Sigmoid colon (tissue), 7 donors: ENCODE data around the gene POLRMT. TPM values are rescaled to one million over a fixed set of nuclear protein-coding genes. Genes with fewer than 3 reads are reported as not detected.

Experiments
- DNase-seq: peaks from one replicate; pipeline ENCODE4 v3.0.0-alpha.2; 2019
- H3K27ac ChIP-seq, 4 donors: fragments of 200-600 bp; sonication (generic); one replicate each; pipeline ENCODE4 v1.5.1; 2016 to 2019; ENCODE audit warnings: mild to moderate bottlenecking in 1 of 4
- H3K27me3 ChIP-seq, 3 donors: fragments of 200-600 bp; sonication (generic); one replicate each; pipeline ENCODE4 v1.5.1; 2019; ENCODE audit warnings: mild to moderate bottlenecking in 1 of 3
- H3K36me3 ChIP-seq, 4 donors: fragments of 200-600 bp; sonication (generic); one replicate each; pipeline ENCODE4 v1.5.1; 2016 to 2019
- H3K4me1 ChIP-seq, 4 donors: fragments of 200-600 bp; sonication (generic); one replicate each; pipeline ENCODE4 v1.5.1; 2017 to 2019
- H3K4me3 ChIP-seq, 4 donors: fragments of 200-600 bp; sonication (generic); one replicate each; pipeline ENCODE4 v1.5.1; 2017 to 2019; ENCODE audit warnings: mild to moderate bottlenecking in 2 of 4, moderate library complexity in 1 of 4
- H3K9me3 ChIP-seq, 4 donors: fragments of 200-600 bp in 3 of 4; sonication (generic) in 3 of 4; one replicate each; pipeline versions ENCODE4 v1.5.1 to v1.6.1; 2013 to 2019
- EP300 ChIP-seq, 4 donors: sonication (generic); formaldehyde crosslinking; IDR thresholded peaks; one replicate each; pipeline ENCODE4 v1.6.1; 2017; ENCODE audit warnings: antibody characterized with exemption in 4 of 4
- POLR2A ChIP-seq, 2 donors: fragments of 450-650 bp; IDR thresholded peaks; one replicate each; pipeline ENCODE4 v1.6.1; 2016; ENCODE audit warnings: antibody characterized with exemption in 2 of 2, mild to moderate bottlenecking in 2 of 2, moderate library complexity in 2 of 2
- POLR2AphosphoS5 ChIP-seq, 4 donors: sonication (generic); formaldehyde crosslinking; IDR thresholded peaks; one replicate each; pipeline ENCODE4 v1.6.1; 2017; ENCODE audit warnings: antibody characterized with exemption in 4 of 4
- WGBS, 2 donors: extraction: QIAGEN DNeasy Blood & Tissue Kit; methylation state at CpG; one replicate each; pipeline ENCODE4 v1.1.7; 2013; 5-methylcytosine and 5-hydroxymethylcytosine counted together
- intact Hi-C: fragments of 100-400 bp; cut with DNase I; formaldehyde crosslinking; loops from one replicate; pipeline ENCODE4 v1.15.1; 2023
- polyA plus RNA-seq, 3 donors: library from polyadenylated mRNA; stranded (reverse); fragments of 200-250 nt; gene quantifications; one replicate each; pipeline ENCODE4 v1.2.3, GENCODE V29; 2013
- total RNA-seq, 4 donors: library from RNA; depleted of rRNA; stranded (reverse); fragments of >200 nt; gene quantifications; one replicate each; pipeline ENCODE4 v1.1.0, GENCODE V29; 2016
- TF ChIP-seq, protein P1 (sequence below), 4 experiments: fragments of 450-650 bp in 3 of 4; fragments of 200-600 bp in 1 of 4; IDR thresholded peaks; one replicate each; pipeline ENCODE4 v1.5.1; 2016 to 2019; ENCODE audit warnings: antibody characterized with exemption in 4 of 4, mild to moderate bottlenecking in 3 of 4, moderate library complexity in 2 of 4
- donor health status: healthy with polysubstance abuse.
- donor health status: Bipolar disorder and iron deficiency.
- donor health status: healthy.

Gene POLRMT
- total and polyA plus RNA-seq, 7 donors: 16.8 to 63.0 (median 24.0) TPM

GRCh38 chr19:579842-580155 lies 53.5 kb downstream of the POLRMT start:
- H3K4me1 ChIP-seq: peaks cover 0 to 37% (median 36%) of the 10 kb centered on the region in 4 donors
- no peak overlapping the region for H3K27ac ChIP-seq
- H3K27me3 ChIP-seq: peaks cover 0 to 11% (median 4%) of the 10 kb centered on the region in 3 donors
- peaks cover 32 to 61% (median 44%) of the 10 kb centered on the region in 4 donors for H3K36me3 ChIP-seq
- no peak for DNase-seq
- no peaks in the 10 kb centered on the region for H3K9me3 ChIP-seq
- WGBS, 2 donors: 93 to 94% methylated on average over 11 of the region's 11 CpGs
- TF ChIP-seq, protein P1, sequence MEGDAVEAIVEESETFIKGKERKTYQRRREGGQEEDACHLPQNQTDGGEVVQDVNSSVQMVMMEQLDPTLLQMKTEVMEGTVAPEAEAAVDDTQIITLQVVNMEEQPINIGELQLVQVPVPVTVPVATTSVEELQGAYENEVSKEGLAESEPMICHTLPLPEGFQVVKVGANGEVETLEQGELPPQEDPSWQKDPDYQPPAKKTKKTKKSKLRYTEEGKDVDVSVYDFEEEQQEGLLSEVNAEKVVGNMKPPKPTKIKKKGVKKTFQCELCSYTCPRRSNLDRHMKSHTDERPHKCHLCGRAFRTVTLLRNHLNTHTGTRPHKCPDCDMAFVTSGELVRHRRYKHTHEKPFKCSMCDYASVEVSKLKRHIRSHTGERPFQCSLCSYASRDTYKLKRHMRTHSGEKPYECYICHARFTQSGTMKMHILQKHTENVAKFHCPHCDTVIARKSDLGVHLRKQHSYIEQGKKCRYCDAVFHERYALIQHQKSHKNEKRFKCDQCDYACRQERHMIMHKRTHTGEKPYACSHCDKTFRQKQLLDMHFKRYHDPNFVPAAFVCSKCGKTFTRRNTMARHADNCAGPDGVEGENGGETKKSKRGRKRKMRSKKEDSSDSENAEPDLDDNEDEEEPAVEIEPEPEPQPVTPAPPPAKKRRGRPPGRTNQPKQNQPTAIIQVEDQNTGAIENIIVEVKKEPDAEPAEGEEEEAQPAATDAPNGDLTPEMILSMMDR (IDR thresholded peaks at IDR 0.05): no peak
- TF ChIP-seq EP300 (IDR thresholded peaks at IDR 0.05) (no peak), POLR2A (IDR thresholded peaks at IDR 0.05) (no peak), POLR2AphosphoS5 (IDR thresholded peaks at IDR 0.05) (no peak)
- no peak overlapping the region for H3K4me3 ChIP-seq
- intact Hi-C loops: loop anchor here (5.0 to 10.0 kb wide), 2 partner anchors 53 to 685 kb away; partner anchors contain the start of genes CIRBP and POLRMT

- intact Hi-C loops: loop anchor here (5.0 to 10.0 kb wide), 2 partner anchors 53 to 686 kb away; partner anchors contain the start of genes CIRBP and POLRMT
- Histone ChIP-seq H3K27me3 (peaks cover 0 to 6% (median 0%) of the 10 kb centered on the region in 3 donors), H3K9me3 (no peaks in the 10 kb centered on the region), H3K27ac (no peak overlapping the region), H3K36me3 (peaks cover 32 to 61% (median 44%) of the 10 kb centered on the region in 4 donors), H3K4me3 (no peak overlapping the region), H3K4me1 (peaks cover 0 to 40% (median 39%) of the 10 kb centered on the region in 4 donors)
- DNase-seq: no peak
- 84 to 94% methylated on average over 46 of the region's 46 CpGs for WGBS, 2 donors
- no peak for TF ChIP-seq EP300 (IDR thresholded peaks at IDR 0.05)
- no peak for TF ChIP-seq POLR2AphosphoS5 (IDR thresholded peaks at IDR 0.05)
- TF ChIP-seq, protein P1 (IDR thresholded peaks at IDR 0.05): no peak
- no peak for TF ChIP-seq POLR2A (IDR thresholded peaks at IDR 0.05)
Observed at GRCh38 chr19:579111-579841, 54.1 kb downstream of the POLRMT start.

GRCh38 chr19:577439-578392 lies 55.6 kb downstream of the POLRMT start:
- no peak overlapping the region for H3K4me3 ChIP-seq
- peaks cover 30 to 50% (median 36%) of the 10 kb centered on the region in 4 donors for H3K36me3 ChIP-seq
- no peak for TF ChIP-seq POLR2AphosphoS5 (IDR thresholded peaks at IDR 0.05)
- TF ChIP-seq, protein P1 (IDR thresholded peaks at IDR 0.05): no peak
- TF ChIP-seq EP300 (IDR thresholded peaks at IDR 0.05): no peak
- no peak for TF ChIP-seq POLR2A (IDR thresholded peaks at IDR 0.05)
- no peak for DNase-seq
- intact Hi-C loops: loop anchor here (5.0 to 10.0 kb wide), 2 partner anchors 55 to 687 kb away; partner anchors contain the start of genes CIRBP and POLRMT
- H3K27ac ChIP-seq: peak overlapping the region in 1 of 4 donors; percentile 97
- no peaks in the 10 kb centered on the region for H3K9me3 ChIP-seq
- peaks cover 0 to 46% (median 45%) of the 10 kb centered on the region in 4 donors for H3K4me1 ChIP-seq
- 92% methylated on average over 66 of the region's 66 CpGs for WGBS, 2 donors
- no peaks in the 10 kb centered on the region for H3K27me3 ChIP-seq

- 86 to 90% methylated on average over 28 of the region's 28 CpGs for WGBS, 2 donors
- peaks cover 0 to 48% (median 45%) of the 10 kb centered on the region in 4 donors for H3K4me1 ChIP-seq
- no peaks in the 10 kb centered on the region for H3K9me3 ChIP-seq
- DNase-seq: no peak
- TF ChIP-seq POLR2A (IDR thresholded peaks at IDR 0.05): no peak
- TF ChIP-seq, protein P1 (IDR thresholded peaks at IDR 0.05): no peak
- no peak for TF ChIP-seq POLR2AphosphoS5 (IDR thresholded peaks at IDR 0.05)
- no peak for TF ChIP-seq EP300 (IDR thresholded peaks at IDR 0.05)
- H3K27me3 ChIP-seq: no peaks in the 10 kb centered on the region
- peak overlapping the region in 2 of 4 donors; percentile 97 to 98 for H3K27ac ChIP-seq
- peaks cover 21 to 42% (median 28%) of the 10 kb centered on the region in 4 donors for H3K36me3 ChIP-seq
- H3K4me3 ChIP-seq: no peak overlapping the region
- intact Hi-C loops: loop anchor here (5.0 to 10.0 kb wide), 2 partner anchors 55 to 688 kb away; partner anchors contain the start of genes CIRBP and POLRMT
Observed at GRCh38 chr19:576768-577438, 56.4 kb downstream of the POLRMT start.
